ENCODE measurements around the gene NCF4.

NCF4 gene

DNA sequence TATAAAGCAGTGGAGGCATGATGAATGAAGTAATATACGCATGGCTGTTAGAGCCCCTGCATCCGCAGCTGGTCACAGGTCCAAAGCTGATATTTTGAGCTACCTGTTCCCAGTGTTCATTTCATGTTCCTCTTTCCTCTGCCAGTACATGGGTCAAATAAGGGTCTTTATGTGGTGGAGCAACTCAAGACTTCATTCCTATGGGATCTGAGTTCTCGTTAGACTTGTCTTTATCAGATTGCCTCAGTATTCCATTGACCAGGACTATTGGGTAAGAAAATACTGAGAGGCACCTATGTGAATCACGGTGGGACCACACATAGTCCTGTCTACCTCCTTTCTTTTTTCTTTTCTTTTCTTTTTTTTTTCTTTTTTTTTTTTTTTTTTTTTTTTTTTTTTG is 25.2 kb downstream of the NCF4 start:
- Histone ChIP-seq H3K27me3 (ENCODE audit: control insufficient read depth in 5 of 5, insufficient read depth in 4 of 5, low read length in 5 of 5) (peaks cover 0 to 5% (median 0%) of the 10 kb centered on the region in 5 donors), H3K4me1 (ENCODE audit: control insufficient read depth in 5 of 5, insufficient read depth in 5 of 5, low read length in 5 of 5) (peaks cover 0 to 10% (median 0%) of the 10 kb centered on the region in 5 donors), H3K36me3 (ENCODE audit: control insufficient read depth in 5 of 5, insufficient read depth in 5 of 5, low read length in 5 of 5) (no peaks in the 10 kb centered on the region), H3K9me3 (ENCODE audit: control insufficient read depth in 5 of 5, low read length in 5 of 5) (peaks cover 0 to 14% (median 3%) of the 10 kb centered on the region in 5 donors), H3K27ac (ENCODE audit: low read depth, low read length) (no peak overlapping the region), H3K9ac (ENCODE audit: low read length in 5 of 5) (no peak overlapping the region), H3K4me3 (ENCODE audit: low read depth in 1 of 5, low read length in 5 of 5) (no peak overlapping the region)

DNA sequence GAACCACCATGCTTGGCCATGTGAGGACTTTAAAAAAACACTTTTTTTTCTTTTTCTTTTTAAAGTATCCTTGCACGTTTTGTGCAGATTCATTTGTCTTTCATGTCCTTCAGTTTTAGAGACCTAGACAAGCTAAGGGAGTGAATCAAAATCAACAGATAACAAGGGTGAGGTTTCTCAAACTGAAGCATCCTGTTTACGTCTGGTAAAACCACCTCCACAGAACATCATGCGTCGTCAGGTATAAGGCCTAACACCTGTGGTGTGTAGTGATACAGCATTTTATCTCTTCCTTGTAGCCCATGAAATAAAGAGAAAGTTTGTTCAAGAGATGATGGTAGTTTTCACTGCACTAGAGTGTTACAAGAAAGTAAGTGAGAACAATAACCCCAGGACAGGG is 26.4 kb downstream of the NCF4 start:
- no peak overlapping the region for H3K27ac ChIP-seq (ENCODE audit: low read depth, low read length)
- H3K27me3 ChIP-seq (ENCODE audit: control insufficient read depth in 5 of 5, insufficient read depth in 4 of 5, low read length in 5 of 5) = peaks cover 0 to 5% (median 0%) of the 10 kb centered on the region in 5 donors
- no peak overlapping the region for H3K4me3 ChIP-seq (ENCODE audit: low read depth in 1 of 5, low read length in 5 of 5)
- peaks cover 0 to 10% (median 0%) of the 10 kb centered on the region in 5 donors for H3K4me1 ChIP-seq (ENCODE audit: control insufficient read depth in 5 of 5, insufficient read depth in 5 of 5, low read length in 5 of 5)
- no peak overlapping the region for H3K9ac ChIP-seq (ENCODE audit: low read length in 5 of 5)
- H3K36me3 ChIP-seq (ENCODE audit: control insufficient read depth in 5 of 5, insufficient read depth in 5 of 5, low read length in 5 of 5) = no peaks in the 10 kb centered on the region
- peaks cover 0 to 6% (median 0%) of the 10 kb centered on the region in 5 donors for H3K9me3 ChIP-seq (ENCODE audit: control insufficient read depth in 5 of 5, low read length in 5 of 5)

DNA sequence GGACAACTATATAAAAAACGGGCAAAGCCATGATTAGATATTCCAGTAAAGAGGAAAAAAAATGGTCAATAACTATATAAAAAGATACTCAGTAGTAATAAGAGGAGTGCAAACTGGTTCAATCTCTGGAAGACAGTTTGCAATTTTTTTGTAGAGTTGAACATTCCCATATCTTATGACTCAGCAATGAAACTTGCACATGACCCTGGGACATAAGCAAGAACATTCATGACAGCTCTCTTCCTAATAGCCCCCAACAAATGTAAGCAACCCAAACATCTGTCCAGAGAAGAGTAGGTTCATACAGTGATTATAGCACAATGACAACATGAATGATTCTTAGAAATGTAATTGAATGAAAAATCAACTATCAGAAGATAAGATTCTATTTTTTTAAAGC is 30.8 kb downstream of the NCF4 start:
- Histone ChIP-seq H3K4me1 (ENCODE audit: control insufficient read depth in 5 of 5, insufficient read depth in 5 of 5, low read length in 5 of 5) (no peaks in the 10 kb centered on the region), H3K9me3 (ENCODE audit: control insufficient read depth in 5 of 5, low read length in 5 of 5) (peaks cover 0 to 6% (median 3%) of the 10 kb centered on the region in 5 donors), H3K36me3 (ENCODE audit: control insufficient read depth in 5 of 5, insufficient read depth in 5 of 5, low read length in 5 of 5) (no peaks in the 10 kb centered on the region), H3K27me3 (ENCODE audit: control insufficient read depth in 5 of 5, insufficient read depth in 4 of 5, low read length in 5 of 5) (no peaks in the 10 kb centered on the region), H3K9ac (ENCODE audit: low read length in 5 of 5) (no peak overlapping the region), H3K4me3 (ENCODE audit: low read depth in 1 of 5, low read length in 5 of 5) (no peak overlapping the region), H3K27ac (ENCODE audit: low read depth, low read length) (no peak overlapping the region)

DNA sequence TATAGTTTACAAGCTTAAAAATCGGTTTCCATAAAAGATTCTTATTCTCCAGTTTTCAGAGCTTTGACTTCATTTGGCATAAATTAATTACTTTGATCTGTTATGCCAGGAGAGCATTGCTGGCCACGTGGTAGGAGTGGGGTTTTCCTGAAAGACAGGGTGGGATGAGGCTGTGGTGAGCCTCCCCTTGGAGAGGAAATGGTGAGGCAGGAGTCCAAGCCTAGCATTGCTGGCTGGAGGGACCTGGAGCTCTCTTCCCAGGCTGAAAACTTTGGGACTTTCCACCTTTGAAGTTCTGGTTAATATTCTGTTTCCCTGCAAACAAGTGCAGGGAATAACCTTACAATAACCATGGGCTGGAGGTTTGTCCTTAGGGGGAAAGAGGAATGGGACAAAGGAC is 31.5 kb downstream of the NCF4 start:
- Histone ChIP-seq H3K27ac (ENCODE audit: low read depth, low read length) (no peak overlapping the region), H3K36me3 (ENCODE audit: control insufficient read depth in 5 of 5, insufficient read depth in 5 of 5, low read length in 5 of 5) (no peaks in the 10 kb centered on the region), H3K27me3 (ENCODE audit: control insufficient read depth in 5 of 5, insufficient read depth in 4 of 5, low read length in 5 of 5) (no peaks in the 10 kb centered on the region), H3K4me3 (ENCODE audit: low read depth in 1 of 5, low read length in 5 of 5) (no peak overlapping the region), H3K4me1 (ENCODE audit: control insufficient read depth in 5 of 5, insufficient read depth in 5 of 5, low read length in 5 of 5) (no peaks in the 10 kb centered on the region), H3K9ac (ENCODE audit: low read length in 5 of 5) (no peak overlapping the region), H3K9me3 (ENCODE audit: control insufficient read depth in 5 of 5, low read length in 5 of 5) (peaks cover 0 to 6% (median 3%) of the 10 kb centered on the region in 5 donors)

DNA sequence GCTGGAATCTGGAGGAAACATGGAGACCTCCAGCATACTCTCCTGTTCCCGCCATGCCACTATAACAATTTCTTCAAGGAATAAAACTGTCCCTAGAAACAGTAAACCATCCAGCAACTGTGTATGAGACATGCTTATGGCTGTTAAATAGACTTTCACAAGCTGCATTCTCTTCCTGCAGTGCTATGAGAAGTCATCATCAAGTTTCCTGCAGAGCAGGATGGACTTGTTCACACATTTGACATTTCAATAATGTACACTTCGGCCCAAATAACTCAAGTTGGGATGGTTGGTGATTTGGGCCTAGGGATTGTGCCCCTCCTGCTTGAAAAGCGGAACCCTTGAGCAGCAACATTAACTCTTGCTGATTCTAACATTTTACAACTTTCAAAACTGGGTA is 32.5 kb downstream of the NCF4 start:
- no peaks in the 10 kb centered on the region for H3K36me3 ChIP-seq (ENCODE audit: control insufficient read depth in 5 of 5, insufficient read depth in 5 of 5, low read length in 5 of 5)
- H3K9ac ChIP-seq (ENCODE audit: low read length in 5 of 5) = no peak overlapping the region
- no peak overlapping the region for H3K27ac ChIP-seq (ENCODE audit: low read depth, low read length)
- H3K4me1 ChIP-seq (ENCODE audit: control insufficient read depth in 5 of 5, insufficient read depth in 5 of 5, low read length in 5 of 5) = no peaks in the 10 kb centered on the region
- no peaks in the 10 kb centered on the region for H3K27me3 ChIP-seq (ENCODE audit: control insufficient read depth in 5 of 5, insufficient read depth in 4 of 5, low read length in 5 of 5)
- no peak overlapping the region for H3K4me3 ChIP-seq (ENCODE audit: low read depth in 1 of 5, low read length in 5 of 5)
- peaks cover 0 to 6% (median 3%) of the 10 kb centered on the region in 5 donors for H3K9me3 ChIP-seq (ENCODE audit: control insufficient read depth in 5 of 5, low read length in 5 of 5)

DNA sequence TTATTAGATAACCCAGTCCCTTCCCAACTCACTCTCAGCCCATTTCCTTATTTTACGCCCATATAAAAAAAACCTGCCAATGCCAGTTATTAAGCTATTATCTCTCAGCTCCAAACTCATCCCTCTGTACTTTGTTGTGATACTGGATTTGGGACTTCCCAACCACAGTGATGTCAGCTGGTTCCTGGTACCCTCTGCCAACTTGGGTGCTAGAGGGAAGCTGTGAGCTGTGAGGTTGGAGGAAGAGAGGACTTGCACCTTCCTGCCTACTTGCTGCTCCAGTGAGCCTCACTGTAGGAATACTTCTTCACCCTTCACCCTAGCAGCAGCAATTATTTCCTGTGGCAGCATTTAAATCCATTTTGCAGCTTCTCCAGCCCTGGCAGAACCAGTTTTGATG is 33.5 kb downstream of the NCF4 start:
- H3K9ac ChIP-seq (ENCODE audit: low read length in 5 of 5) = no peak overlapping the region
- no peaks in the 10 kb centered on the region for H3K36me3 ChIP-seq (ENCODE audit: control insufficient read depth in 5 of 5, insufficient read depth in 5 of 5, low read length in 5 of 5)
- H3K27me3 ChIP-seq (ENCODE audit: control insufficient read depth in 5 of 5, insufficient read depth in 4 of 5, low read length in 5 of 5) = peaks cover 0 to 5% (median 4%) of the 10 kb centered on the region in 5 donors
- H3K4me3 ChIP-seq (ENCODE audit: low read depth in 1 of 5, low read length in 5 of 5) = no peak overlapping the region
- H3K9me3 ChIP-seq (ENCODE audit: control insufficient read depth in 5 of 5, low read length in 5 of 5) = peaks cover 0 to 14% (median 8%) of the 10 kb centered on the region in 5 donors
- no peaks in the 10 kb centered on the region for H3K4me1 ChIP-seq (ENCODE audit: control insufficient read depth in 5 of 5, insufficient read depth in 5 of 5, low read length in 5 of 5)
- H3K27ac ChIP-seq (ENCODE audit: low read depth, low read length) = no peak overlapping the region

DNA sequence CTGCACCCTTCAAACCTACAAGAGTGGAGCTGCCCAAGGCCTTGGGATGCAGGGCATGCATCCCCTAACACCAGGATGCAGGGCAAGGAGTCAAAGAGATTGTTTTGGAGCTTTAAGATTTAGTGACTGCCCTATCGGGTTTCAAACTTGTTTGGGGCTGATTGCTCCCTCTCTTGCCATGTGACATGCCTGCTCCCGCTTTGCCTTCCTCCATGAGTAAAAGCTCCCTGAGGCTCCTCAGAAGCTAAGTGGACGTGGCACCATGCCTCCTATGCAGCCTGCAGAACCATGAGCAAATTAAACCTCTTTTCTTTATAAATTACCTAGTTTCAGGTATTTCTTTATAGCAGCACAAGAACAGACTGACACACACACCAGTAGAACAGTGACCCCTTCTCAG is 36.8 kb downstream of the NCF4 start:
- no peaks in the 10 kb centered on the region for H3K36me3 ChIP-seq (ENCODE audit: control insufficient read depth in 5 of 5, insufficient read depth in 5 of 5, low read length in 5 of 5)
- peaks cover 0 to 25% (median 15%) of the 10 kb centered on the region in 5 donors for H3K9me3 ChIP-seq (ENCODE audit: control insufficient read depth in 5 of 5, low read length in 5 of 5)
- H3K27me3 ChIP-seq (ENCODE audit: control insufficient read depth in 5 of 5, insufficient read depth in 4 of 5, low read length in 5 of 5) = peaks cover 0 to 19% (median 12%) of the 10 kb centered on the region in 5 donors
- H3K4me3 ChIP-seq (ENCODE audit: low read depth in 1 of 5, low read length in 5 of 5) = no peak overlapping the region
- no peak overlapping the region for H3K27ac ChIP-seq (ENCODE audit: low read depth, low read length)
- no peak overlapping the region for H3K9ac ChIP-seq (ENCODE audit: low read length in 5 of 5)
- H3K4me1 ChIP-seq (ENCODE audit: control insufficient read depth in 5 of 5, insufficient read depth in 5 of 5, low read length in 5 of 5) = no peaks in the 10 kb centered on the region

DNA sequence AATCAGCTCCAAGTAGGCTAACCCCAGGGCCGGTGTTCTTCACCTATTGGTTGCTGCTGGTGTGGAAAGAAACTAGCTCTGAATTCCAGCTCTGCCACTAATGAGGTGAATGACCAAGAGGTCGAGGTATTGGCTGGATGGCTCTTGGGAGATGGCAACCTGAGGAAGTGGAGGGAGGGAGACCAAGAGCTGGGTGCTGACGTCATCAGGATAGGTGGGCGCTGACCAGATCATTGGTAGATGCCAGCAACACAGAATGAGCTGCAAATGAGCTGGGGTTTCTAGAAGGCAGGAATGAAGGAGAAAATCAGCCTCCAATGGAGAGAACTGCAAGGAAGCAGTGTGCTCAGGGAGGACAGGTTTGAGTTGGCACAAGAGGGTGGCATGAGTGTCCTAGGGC is 37.9 kb downstream of the NCF4 start:
- H3K36me3 ChIP-seq (ENCODE audit: control insufficient read depth in 5 of 5, insufficient read depth in 5 of 5, low read length in 5 of 5) = no peaks in the 10 kb centered on the region
- H3K27ac ChIP-seq (ENCODE audit: low read depth, low read length) = no peak overlapping the region
- no peak overlapping the region for H3K9ac ChIP-seq (ENCODE audit: low read length in 5 of 5)
- H3K27me3 ChIP-seq (ENCODE audit: control insufficient read depth in 5 of 5, insufficient read depth in 4 of 5, low read length in 5 of 5) = peaks cover 0 to 21% (median 12%) of the 10 kb centered on the region in 5 donors
- peaks cover 0 to 25% (median 15%) of the 10 kb centered on the region in 5 donors for H3K9me3 ChIP-seq (ENCODE audit: control insufficient read depth in 5 of 5, low read length in 5 of 5)
- H3K4me1 ChIP-seq (ENCODE audit: control insufficient read depth in 5 of 5, insufficient read depth in 5 of 5, low read length in 5 of 5) = no peaks in the 10 kb centered on the region
- H3K4me3 ChIP-seq (ENCODE audit: low read depth in 1 of 5, low read length in 5 of 5) = no peak overlapping the region

DNA sequence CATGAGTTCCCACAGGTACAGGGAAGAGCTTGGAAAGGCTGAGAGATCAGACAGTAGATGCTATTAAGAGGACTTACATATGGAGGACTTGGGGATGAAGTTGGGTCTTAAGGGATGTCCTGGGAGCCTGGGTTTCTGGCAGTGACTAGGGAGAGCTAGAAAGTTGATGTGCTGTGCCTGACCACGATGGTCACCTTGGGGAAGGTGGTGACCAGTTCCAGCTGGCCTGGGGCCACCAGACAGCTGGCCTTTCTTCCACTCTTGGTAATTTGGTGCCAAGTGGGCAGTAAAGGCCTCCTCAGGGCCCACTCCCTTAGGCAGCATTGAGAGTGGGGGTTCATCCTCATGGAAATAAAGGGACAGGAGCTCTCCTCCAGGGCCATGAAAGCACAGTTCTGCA is 38.7 kb downstream of the NCF4 start:
- no peaks in the 10 kb centered on the region for H3K36me3 ChIP-seq (ENCODE audit: control insufficient read depth in 5 of 5, insufficient read depth in 5 of 5, low read length in 5 of 5)
- H3K4me3 ChIP-seq (ENCODE audit: low read depth in 1 of 5, low read length in 5 of 5) = no peak overlapping the region
- H3K9ac ChIP-seq (ENCODE audit: low read length in 5 of 5) = no peak overlapping the region
- no peak overlapping the region for H3K27ac ChIP-seq (ENCODE audit: low read depth, low read length)
- H3K9me3 ChIP-seq (ENCODE audit: control insufficient read depth in 5 of 5, low read length in 5 of 5) = peaks cover 0 to 25% (median 15%) of the 10 kb centered on the region in 5 donors
- no peaks in the 10 kb centered on the region for H3K4me1 ChIP-seq (ENCODE audit: control insufficient read depth in 5 of 5, insufficient read depth in 5 of 5, low read length in 5 of 5)
- H3K27me3 ChIP-seq (ENCODE audit: control insufficient read depth in 5 of 5, insufficient read depth in 4 of 5, low read length in 5 of 5) = peaks cover 0 to 24% (median 12%) of the 10 kb centered on the region in 5 donors

DNA sequence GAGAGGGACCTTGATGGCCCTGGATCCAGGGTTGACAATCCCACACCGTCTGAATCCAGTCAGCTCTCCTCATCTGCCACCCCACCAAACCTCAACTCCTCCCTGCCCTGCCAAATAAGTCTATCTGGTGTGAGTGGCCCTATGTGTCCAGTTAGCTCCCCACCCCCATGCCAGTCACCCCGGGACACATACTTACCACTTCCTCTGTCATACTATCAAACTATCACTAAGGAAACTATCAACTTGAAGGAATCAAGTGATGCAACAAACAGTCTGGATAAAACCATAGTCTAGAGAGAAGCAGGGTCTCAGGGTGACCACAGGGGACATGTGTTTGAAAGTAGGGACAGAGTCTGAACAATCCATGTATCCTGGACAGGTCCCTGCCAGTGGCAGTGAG is 39.4 kb downstream of the NCF4 start:
- Histone ChIP-seq H3K36me3 (ENCODE audit: control insufficient read depth in 5 of 5, insufficient read depth in 5 of 5, low read length in 5 of 5) (no peaks in the 10 kb centered on the region), H3K9ac (ENCODE audit: low read length in 5 of 5) (no peak overlapping the region), H3K27me3 (ENCODE audit: control insufficient read depth in 5 of 5, insufficient read depth in 4 of 5, low read length in 5 of 5) (peaks cover 0 to 24% (median 14%) of the 10 kb centered on the region in 5 donors), H3K27ac (ENCODE audit: low read depth, low read length) (no peak overlapping the region), H3K4me1 (ENCODE audit: control insufficient read depth in 5 of 5, insufficient read depth in 5 of 5, low read length in 5 of 5) (no peaks in the 10 kb centered on the region), H3K9me3 (ENCODE audit: control insufficient read depth in 5 of 5, low read length in 5 of 5) (peaks cover 0 to 25% (median 15%) of the 10 kb centered on the region in 5 donors), H3K4me3 (ENCODE audit: low read depth in 1 of 5, low read length in 5 of 5) (no peak overlapping the region)

DNA sequence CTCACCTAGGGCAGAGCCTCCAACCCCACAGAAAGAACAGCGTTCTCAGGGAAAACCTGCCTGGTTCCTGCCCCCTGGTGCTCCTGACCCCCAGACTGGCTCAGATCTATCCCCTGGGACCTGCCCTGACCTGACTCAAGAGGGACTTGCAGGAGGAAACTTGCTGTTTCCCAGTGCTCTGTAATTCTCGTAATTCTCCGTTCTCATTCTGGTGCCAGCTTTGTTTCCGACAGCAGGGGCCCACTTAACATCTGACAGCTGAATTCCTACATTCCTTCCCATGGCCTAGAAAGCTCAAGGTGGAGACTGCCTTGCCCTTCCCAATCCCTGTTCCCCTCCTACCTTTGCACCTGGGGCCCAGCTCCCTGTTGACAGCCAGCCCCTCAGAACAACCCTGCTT is 40.1 kb downstream of the NCF4 start:
- Histone ChIP-seq H3K9me3 (ENCODE audit: control insufficient read depth in 5 of 5, low read length in 5 of 5) (peaks cover 0 to 21% (median 13%) of the 10 kb centered on the region in 5 donors), H3K4me3 (ENCODE audit: low read depth in 1 of 5, low read length in 5 of 5) (no peak overlapping the region), H3K27ac (ENCODE audit: low read depth, low read length) (no peak overlapping the region), H3K4me1 (ENCODE audit: control insufficient read depth in 5 of 5, insufficient read depth in 5 of 5, low read length in 5 of 5) (no peaks in the 10 kb centered on the region), H3K9ac (ENCODE audit: low read length in 5 of 5) (no peak overlapping the region), H3K36me3 (ENCODE audit: control insufficient read depth in 5 of 5, insufficient read depth in 5 of 5, low read length in 5 of 5) (no peaks in the 10 kb centered on the region), H3K27me3 (ENCODE audit: control insufficient read depth in 5 of 5, insufficient read depth in 4 of 5, low read length in 5 of 5) (peaks cover 0 to 24% (median 17%) of the 10 kb centered on the region in 5 donors)

Data from subcutaneous abdominal adipose tissue (tissue), 5 donors.